Neuronal stem cell (in vitro differentiated cells): ENCODE measurements around the gene RNH1.

Source experiments
- DNase-seq: peaks from one replicate; pipeline ENCODE4 v3.0.0-alpha.2; 2013; ENCODE audit warnings: low spot score
- H2AFZ ChIP-seq: one replicate; pipeline ENCODE4 v1.6.1; 2013; ENCODE audit warnings: mild to moderate bottlenecking, low read length, inconsistent platforms
- H2AK5ac ChIP-seq: 2 replicates; pipeline ENCODE4 v1.6.1; 2013; ENCODE audit warnings: low read depth, mild to moderate bottlenecking, inconsistent platforms, low read length, moderate library complexity, mixed read lengths
- H2BK120ac ChIP-seq: 2 replicates; pipeline ENCODE4 v1.6.1; 2013; ENCODE audit warnings: low read depth, mild to moderate bottlenecking, inconsistent platforms, low read length, moderate library complexity, mixed read lengths
- H2BK12ac ChIP-seq: one replicate; pipeline ENCODE4 v1.6.1; 2013; ENCODE audit warnings: low read length, inconsistent platforms
- H2BK15ac ChIP-seq: 2 replicates; pipeline ENCODE4 v1.6.1; 2013; ENCODE audit warnings: mild to moderate bottlenecking, low read length, inconsistent platforms, mixed read lengths
- H2BK5ac ChIP-seq: one replicate; pipeline ENCODE4 v1.6.1; 2013; ENCODE audit warnings: inconsistent platforms, mild to moderate bottlenecking, low read length, moderate library complexity
- H3K14ac ChIP-seq: one replicate; pipeline ENCODE4 v1.6.1; 2013; ENCODE audit warnings: low read length, inconsistent platforms
- H3K18ac ChIP-seq: 2 replicates; pipeline ENCODE4 v1.6.1; 2013; ENCODE audit warnings: low read length, inconsistent platforms
- H3K23ac ChIP-seq: 2 replicates; pipeline ENCODE4 v1.6.1; 2013; ENCODE audit warnings: low read depth, mild to moderate bottlenecking, mixed read lengths, low read length, inconsistent platforms; ENCODE audit not compliant: poor library complexity
- H3K27ac ChIP-seq: replicated peaks from 3 replicates; pipeline ENCODE4 v1.5.1; 2013; ENCODE audit warnings: low read length, inconsistent platforms
- H3K27me3 ChIP-seq, 3 experiments: 2 replicates each; pipeline ENCODE4 v1.6.1; 2013; ENCODE audit warnings: low read length in 3 of 3, mild to moderate bottlenecking in 2 of 3, inconsistent platforms in 1 of 3, low read depth in 1 of 3, mixed read lengths in 1 of 3, moderate library complexity in 1 of 3; ENCODE audit not compliant: control insufficient read depth in 3 of 3, insufficient read depth in 3 of 3
- H3K36me3 ChIP-seq, 2 donors: replicated peaks in 1 of 2; 2 replicates each; pipeline ENCODE4 v1.6.1; 2013; ENCODE audit warnings: low read length in 2 of 2; ENCODE audit not compliant: control insufficient read depth in 2 of 2, insufficient read depth in 2 of 2
- H3K4ac ChIP-seq: 2 replicates; pipeline ENCODE4 v1.6.1; 2013; ENCODE audit warnings: inconsistent platforms, mild to moderate bottlenecking, low read length, moderate library complexity
- H3K4me1 ChIP-seq, 2 donors: 1 replicate in 1 of 2; 2 replicates in 1 of 2; pipeline ENCODE4 v1.6.1; 2013; ENCODE audit warnings: low read length in 2 of 2, low read depth in 1 of 2; ENCODE audit not compliant: control insufficient read depth in 2 of 2, insufficient read depth in 1 of 2
- H3K4me2 ChIP-seq: one replicate; pipeline ENCODE4 v1.6.1; 2013; ENCODE audit warnings: mild to moderate bottlenecking, low read length, inconsistent platforms; ENCODE audit not compliant: insufficient read depth, poor library complexity, severe bottlenecking
- H3K4me3 ChIP-seq, 2 donors: 2 replicates each; pipeline ENCODE4 v1.5.1; 2013; ENCODE audit warnings: low read length in 2 of 2, mild to moderate bottlenecking in 2 of 2, inconsistent platforms in 1 of 2, moderate library complexity in 1 of 2
- H3K79me1 ChIP-seq: one replicate; pipeline ENCODE4 v1.6.1; 2013; ENCODE audit warnings: low read depth, mild to moderate bottlenecking, inconsistent platforms, low read length, moderate library complexity
- H3K9ac ChIP-seq: one replicate; pipeline ENCODE4 v1.6.1; 2013; ENCODE audit warnings: mild to moderate bottlenecking, low read depth, low read length, inconsistent platforms; ENCODE audit not compliant: poor library complexity
- H3K9me3 ChIP-seq, 2 donors: replicated peaks in 1 of 2; 2 replicates each; pipeline versions ENCODE3 to v1.6.1; 2013; ENCODE audit warnings: low read length in 2 of 2, mild to moderate bottlenecking in 2 of 2, inconsistent platforms in 1 of 2, low read depth in 1 of 2, mixed read lengths in 1 of 2, moderate library complexity in 1 of 2; ENCODE audit not compliant: control insufficient read depth in 2 of 2, insufficient read depth in 1 of 2
- H4K8ac ChIP-seq: one replicate; pipeline ENCODE4 v1.6.1; 2013; ENCODE audit warnings: low read depth, mild to moderate bottlenecking, inconsistent platforms, low read length, moderate library complexity
- H4K91ac ChIP-seq: one replicate; pipeline ENCODE4 v1.6.1; 2013; ENCODE audit warnings: low read length, low read depth, mild to moderate bottlenecking, inconsistent platforms; ENCODE audit not compliant: poor library complexity
- WGBS, 2 donors: extraction: QIAGEN DNeasy Blood & Tissue Kit; methylation state at CpG; one replicate each; pipeline ENCODE4 v1.1.7; 2013; ENCODE audit warnings: missing lambda C conversion rate in 2 of 2, mixed read lengths in 1 of 2; ENCODE audit not compliant: insufficient read length in 2 of 2, insufficient replicate concordance in 1 of 2; ENCODE audit errors: extremely low coverage in 2 of 2; 5-methylcytosine and 5-hydroxymethylcytosine counted together

Gene RNH1

DNA sequence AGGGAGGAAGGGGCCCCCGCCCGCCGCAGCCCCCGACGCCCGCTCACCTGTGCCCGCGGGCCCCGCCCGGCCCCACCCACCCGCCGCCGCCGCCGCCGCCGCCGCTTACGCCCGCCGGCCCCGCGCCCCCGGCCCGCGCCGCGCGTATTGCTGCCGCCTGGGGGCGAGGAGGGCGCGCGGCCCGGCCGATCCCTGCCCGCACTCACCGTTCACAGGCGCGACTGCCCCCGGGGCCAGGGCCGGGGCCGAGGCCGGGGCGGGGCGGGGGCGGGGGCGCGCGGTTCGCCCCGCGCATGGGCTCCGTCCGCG, 28.1 kb upstream of the RNH1 start:
- no peak overlapping the region for H2BK5ac ChIP-seq
- H3K79me1 ChIP-seq, result peaks cover 12% of the 10 kb centered on the region
- H3K4me1 ChIP-seq, result peaks cover 12 to 21% of the 10 kb centered on the region in 2 donors
- H2BK15ac ChIP-seq, result no peak overlapping the region
- H3K27ac ChIP-seq, result no peak overlapping the region
- peaks cover 22 to 31% of the 10 kb centered on the region in 2 donors for H3K36me3 ChIP-seq
- H3K14ac ChIP-seq, result no peak overlapping the region
- H3K18ac ChIP-seq, result peak overlapping the region; percentile 94
- H3K9me3 ChIP-seq, result peaks cover 0 to 2% of the 10 kb centered on the region in 2 donors
- H4K91ac ChIP-seq, result no peak overlapping the region
- H3K23ac ChIP-seq, result peak overlapping the region; percentile 80
- H3K4me3 ChIP-seq, result peak overlapping the region; percentile 76 to 95
- no peak overlapping the region for H2BK12ac ChIP-seq
- no peak overlapping the region for H3K4ac ChIP-seq
- H4K8ac ChIP-seq, result no peak overlapping the region
- H3K9ac ChIP-seq, result peak overlapping the region; percentile 91
- H3K27me3 ChIP-seq, result peaks cover 0 to 27% (median 4%) of the 10 kb centered on the region in 3 experiments
- no peak overlapping the region for H2AFZ ChIP-seq
- no peak overlapping the region for H2BK120ac ChIP-seq
- peak overlapping the region; percentile 88 for H2AK5ac ChIP-seq
- peak overlapping the region; percentile 86 for H3K4me2 ChIP-seq
- no CpG with 5 or more reads among the region's 56 CpGs for WGBS, 2 donors
- DNase-seq, result no peak

DNA sequence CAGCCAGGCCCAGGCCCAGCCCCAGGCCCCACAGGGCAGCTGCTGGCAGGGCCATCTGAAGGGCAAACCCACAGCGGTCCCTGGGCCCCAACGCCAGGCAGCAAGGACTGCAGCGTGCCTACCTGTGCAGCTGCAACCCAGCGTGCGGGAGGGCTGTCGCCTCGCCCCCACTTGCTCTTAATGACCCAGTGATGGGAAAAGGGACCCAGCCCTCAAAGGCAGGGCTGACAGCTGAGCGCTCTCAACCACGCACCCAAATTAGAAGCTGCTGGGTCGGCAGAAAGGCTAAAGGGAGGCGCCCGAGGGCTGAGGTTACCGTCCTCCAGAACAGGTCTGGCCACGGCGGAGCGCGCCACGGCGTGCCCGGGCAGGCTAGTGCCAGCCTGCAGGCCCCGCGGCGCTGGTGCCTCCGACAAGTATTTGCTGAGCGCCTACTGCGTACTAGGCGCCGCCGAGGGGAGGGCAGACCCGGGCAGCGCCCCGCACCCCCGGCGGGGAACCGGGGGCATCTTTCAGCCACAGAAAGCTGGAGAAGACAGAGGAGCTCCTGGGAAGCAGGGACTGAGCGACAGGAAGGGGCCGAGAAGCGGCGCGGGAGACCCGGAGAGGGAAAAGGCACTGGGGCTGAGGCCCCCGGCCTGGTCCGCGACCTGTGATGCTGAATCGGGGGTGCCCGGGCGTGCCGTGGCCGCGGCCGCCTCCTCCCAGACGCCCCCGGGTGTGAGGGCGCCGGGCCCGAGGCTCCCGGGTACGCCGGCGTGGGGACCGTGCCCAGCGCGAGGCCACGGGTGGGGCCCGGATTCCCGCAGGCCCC, 27.6 kb upstream of the RNH1 start:
- Histone ChIP-seq H3K27me3 (peaks cover 0 to 27% (median 4%) of the 10 kb centered on the region in 3 experiments), H4K91ac (peak overlapping the region; percentile 53), H3K4ac (peak overlapping the region; percentile 53), H2BK15ac (peak overlapping the region; percentile 75), H3K18ac (peak overlapping the region; percentile 94), H4K8ac (no peak overlapping the region), H3K14ac (peak overlapping the region; percentile 94), H2BK12ac (peak overlapping the region; percentile 58), H3K4me1 (peaks cover 12 to 21% of the 10 kb centered on the region in 2 donors), H3K36me3 (peaks cover 22 to 31% of the 10 kb centered on the region in 2 donors), H3K23ac (peak overlapping the region; percentile 80), H3K27ac (no peak overlapping the region), H2AFZ (peak overlapping the region; percentile 45), H3K4me2 (peak overlapping the region; percentile 86), H2BK5ac (no peak overlapping the region), H2AK5ac (peak overlapping the region; percentile 88), H3K9ac (peak overlapping the region; percentile 91), H3K9me3 (peaks cover 0 to 2% of the 10 kb centered on the region in 2 donors), H3K4me3 (peak overlapping the region; percentile 76 to 95), H2BK120ac (no peak overlapping the region), H3K79me1 (peaks cover 12% of the 10 kb centered on the region)
- no peak for DNase-seq
- no CpG with 5 or more reads among the region's 66 CpGs for WGBS, 2 donors

DNA sequence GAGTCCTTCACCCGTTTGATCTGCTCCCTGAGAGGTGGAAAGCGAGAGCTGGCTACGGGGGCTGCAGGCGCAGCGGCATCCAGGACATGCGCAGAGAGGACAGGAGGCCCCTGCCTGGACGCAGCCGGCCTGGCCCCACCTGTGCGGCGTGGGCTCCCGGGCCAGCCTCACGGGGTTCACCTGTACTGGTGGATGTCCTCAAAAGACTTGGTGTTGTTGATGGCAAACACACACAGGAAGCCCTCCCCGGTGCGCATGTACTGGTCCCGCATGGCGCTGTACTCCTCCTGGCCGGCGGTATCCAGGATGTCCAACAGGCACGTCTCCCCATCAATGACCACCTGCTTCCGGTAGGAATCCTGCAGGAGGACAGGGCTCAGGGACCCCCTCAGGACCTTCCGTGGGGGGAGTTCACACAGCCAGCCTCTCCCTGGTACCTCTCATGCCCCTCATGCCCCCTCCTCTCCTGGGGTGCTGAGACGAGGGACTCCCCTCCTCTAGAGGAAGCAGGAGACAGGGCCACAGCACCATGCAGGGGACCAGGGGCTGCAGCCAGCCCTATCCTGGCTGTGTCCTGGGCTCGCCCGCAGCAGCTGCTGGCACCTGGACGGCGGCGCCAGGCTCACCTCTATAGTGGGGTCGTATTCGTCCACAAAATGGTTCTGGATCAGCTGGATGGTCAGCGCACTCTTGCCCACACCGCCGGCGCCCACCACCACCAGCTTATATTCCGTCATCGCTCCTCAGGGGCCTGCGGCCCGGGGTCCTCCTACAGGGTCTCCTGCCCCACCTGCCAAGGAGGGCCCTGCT, 26.7 kb upstream of the RNH1 start:
- H3K4me3 ChIP-seq, result peak overlapping the region in 1 of 2 donors; percentile 76
- DNase-seq, result no peak

More for the DNA sequence above, 26.7 kb upstream of the RNH1 start:
- H3K9me3 ChIP-seq, result peaks cover 0 to 2% of the 10 kb centered on the region in 2 donors
- peak overlapping the region; percentile 85 for H3K23ac ChIP-seq
- no peak overlapping the region for H2AFZ ChIP-seq
- H2BK120ac ChIP-seq, result no peak overlapping the region
- no peak overlapping the region for H3K27ac ChIP-seq
- H3K79me1 ChIP-seq, result peaks cover 11% of the 10 kb centered on the region
- peaks cover 12 to 21% of the 10 kb centered on the region in 2 donors for H3K4me1 ChIP-seq
- no peak overlapping the region for H2BK15ac ChIP-seq
- peak overlapping the region; percentile 86 for H3K4me2 ChIP-seq
- peak overlapping the region; percentile 53 for H4K91ac ChIP-seq
- no peak overlapping the region for H3K18ac ChIP-seq
- peak overlapping the region; percentile 53 for H3K4ac ChIP-seq
- H3K14ac ChIP-seq, result peak overlapping the region; percentile 82
- peak overlapping the region; percentile 91 for H3K9ac ChIP-seq
- peaks cover 0 to 27% (median 4%) of the 10 kb centered on the region in 3 experiments for H3K27me3 ChIP-seq
- peak overlapping the region; percentile 88 for H2AK5ac ChIP-seq
- H2BK12ac ChIP-seq, result peak overlapping the region; percentile 88
- no peak overlapping the region for H2BK5ac ChIP-seq
- WGBS, 2 donors, result no CpG with 5 or more reads among the region's 37 CpGs
- H3K36me3 ChIP-seq, result peaks cover 22 to 33% of the 10 kb centered on the region in 2 donors
- no peak overlapping the region for H4K8ac ChIP-seq
